ENCODE measurements around the gene COX7A2. TPM values are rescaled to one million over a fixed set of nuclear protein-coding genes. Genes with fewer than 3 reads are reported as not detected.

The COX7A2 gene
- total and polyA plus RNA-seq, 2 of the 13 experiments (the other 11 are each of a cell fraction or from before 2014, with no cell fraction given), result 407 to 556 TPM

DNA sequence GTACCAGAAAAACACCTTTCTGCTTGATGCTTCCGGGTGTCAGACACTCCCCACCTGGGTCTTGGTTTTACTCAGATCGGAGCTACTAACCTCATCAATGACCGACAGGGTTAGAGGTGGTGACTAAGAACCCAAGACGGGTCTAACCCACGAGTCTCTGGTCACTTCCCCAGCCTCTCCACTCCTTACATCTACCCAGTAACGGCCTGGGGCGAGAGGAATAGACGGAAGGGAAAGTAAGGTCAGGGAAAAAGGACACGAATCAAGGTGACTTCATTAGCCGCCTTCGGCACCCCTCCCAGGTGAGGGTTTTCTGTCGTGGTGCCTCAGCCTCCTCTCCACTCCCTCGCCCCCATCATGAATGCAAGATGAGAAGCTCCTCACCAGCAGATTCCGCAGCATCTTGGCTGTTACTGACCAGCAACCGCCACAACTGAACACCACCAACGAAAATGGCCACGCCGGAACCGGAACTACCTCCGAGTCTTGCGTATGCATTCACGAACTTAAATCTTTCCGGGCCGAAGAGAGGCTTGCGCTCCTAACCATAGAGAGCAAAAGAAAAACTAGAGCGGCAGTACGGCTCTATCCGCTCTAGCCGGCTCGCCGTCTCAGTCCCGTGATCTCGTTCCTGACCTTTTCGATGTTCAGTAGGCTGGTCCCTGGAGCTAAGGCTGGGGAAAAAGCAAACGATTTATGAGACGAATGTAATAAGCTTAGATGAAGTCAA lies at the start of gene COX7A2 (continued):
- TF ChIP-seq, protein P1, sequence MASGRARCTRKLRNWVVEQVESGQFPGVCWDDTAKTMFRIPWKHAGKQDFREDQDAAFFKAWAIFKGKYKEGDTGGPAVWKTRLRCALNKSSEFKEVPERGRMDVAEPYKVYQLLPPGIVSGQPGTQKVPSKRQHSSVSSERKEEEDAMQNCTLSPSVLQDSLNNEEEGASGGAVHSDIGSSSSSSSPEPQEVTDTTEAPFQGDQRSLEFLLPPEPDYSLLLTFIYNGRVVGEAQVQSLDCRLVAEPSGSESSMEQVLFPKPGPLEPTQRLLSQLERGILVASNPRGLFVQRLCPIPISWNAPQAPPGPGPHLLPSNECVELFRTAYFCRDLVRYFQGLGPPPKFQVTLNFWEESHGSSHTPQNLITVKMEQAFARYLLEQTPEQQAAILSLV (CRISPR knock-in tag; IDR thresholded peaks at IDR 0.05; ENCODE audit: borderline replicate concordance), result no peak
- TF ChIP-seq, protein P2, sequence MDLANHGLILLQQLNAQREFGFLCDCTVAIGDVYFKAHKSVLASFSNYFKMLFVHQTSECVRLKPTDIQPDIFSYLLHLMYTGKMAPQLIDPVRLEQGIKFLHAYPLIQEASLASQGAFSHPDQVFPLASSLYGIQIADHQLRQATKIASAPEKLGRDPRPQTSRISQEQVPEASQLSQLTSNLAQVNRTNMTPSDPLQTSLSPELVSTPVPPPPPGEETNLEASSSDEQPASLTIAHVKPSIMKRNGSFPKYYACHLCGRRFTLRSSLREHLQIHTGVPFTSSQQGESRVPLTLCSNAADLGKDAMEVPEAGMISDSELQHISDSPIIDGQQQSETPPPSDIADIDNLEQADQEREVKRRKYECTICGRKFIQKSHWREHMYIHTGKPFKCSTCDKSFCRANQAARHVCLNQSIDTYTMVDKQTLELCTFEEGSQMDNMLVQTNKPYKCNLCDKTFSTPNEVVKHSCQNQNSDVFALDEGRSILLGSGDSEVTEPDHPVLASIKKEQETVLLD (CRISPR knock-in tag; IDR thresholded peaks at IDR 0.05; ENCODE audit: low read depth), result 0 out of 2 replicates have a peak, but pooled peaks have one; percentile 52
- peak; percentile 39; the same call in 1 of the 2 replicates for TF ChIP-seq HNF4A (CRISPR knock-in tag; IDR thresholded peaks at IDR 0.05)
- 0 out of 2 replicates have a peak, but pooled peaks have one; percentile 19 for TF ChIP-seq ZNF292 (CRISPR knock-in tag; IDR thresholded peaks at IDR 0.05; ENCODE audit: borderline replicate concordance, low read depth)
- TF ChIP-seq ZNF367 (CRISPR knock-in tag; IDR thresholded peaks at IDR 0.05; ENCODE audit: borderline replicate concordance), result 0 out of 2 replicates have a peak, but pooled peaks have one; percentile 18
- no peak for TF ChIP-seq ZNF550 (CRISPR knock-in tag; IDR thresholded peaks at IDR 0.05; ENCODE audit: borderline replicate concordance)
- peak; percentile 59 for TF ChIP-seq RARA (CRISPR knock-in tag; IDR thresholded peaks at IDR 0.05)
- TF ChIP-seq, protein P3, sequence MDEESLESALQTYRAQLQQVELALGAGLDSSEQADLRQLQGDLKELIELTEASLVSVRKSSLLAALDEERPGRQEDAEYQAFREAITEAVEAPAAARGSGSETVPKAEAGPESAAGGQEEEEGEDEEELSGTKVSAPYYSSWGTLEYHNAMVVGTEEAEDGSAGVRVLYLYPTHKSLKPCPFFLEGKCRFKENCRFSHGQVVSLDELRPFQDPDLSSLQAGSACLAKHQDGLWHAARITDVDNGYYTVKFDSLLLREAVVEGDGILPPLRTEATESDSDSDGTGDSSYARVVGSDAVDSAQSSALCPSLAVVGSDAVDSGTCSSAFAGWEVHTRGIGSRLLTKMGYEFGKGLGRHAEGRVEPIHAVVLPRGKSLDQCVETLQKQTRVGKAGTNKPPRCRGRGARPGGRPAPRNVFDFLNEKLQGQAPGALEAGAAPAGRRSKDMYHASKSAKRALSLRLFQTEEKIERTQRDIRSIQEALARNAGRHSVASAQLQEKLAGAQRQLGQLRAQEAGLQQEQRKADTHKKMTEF (CRISPR knock-in tag; IDR thresholded peaks at IDR 0.05), result peak; percentile 88
- TF ChIP-seq ZNF430 (CRISPR knock-in tag; IDR thresholded peaks at IDR 0.05), result peak; percentile 87
- TF ChIP-seq HNRNPLL (IDR thresholded peaks at IDR 0.05; ENCODE audit: low read depth, low read length, poor library complexity, severe bottlenecking), result peak; percentile 22
- TF ChIP-seq, protein P4, sequence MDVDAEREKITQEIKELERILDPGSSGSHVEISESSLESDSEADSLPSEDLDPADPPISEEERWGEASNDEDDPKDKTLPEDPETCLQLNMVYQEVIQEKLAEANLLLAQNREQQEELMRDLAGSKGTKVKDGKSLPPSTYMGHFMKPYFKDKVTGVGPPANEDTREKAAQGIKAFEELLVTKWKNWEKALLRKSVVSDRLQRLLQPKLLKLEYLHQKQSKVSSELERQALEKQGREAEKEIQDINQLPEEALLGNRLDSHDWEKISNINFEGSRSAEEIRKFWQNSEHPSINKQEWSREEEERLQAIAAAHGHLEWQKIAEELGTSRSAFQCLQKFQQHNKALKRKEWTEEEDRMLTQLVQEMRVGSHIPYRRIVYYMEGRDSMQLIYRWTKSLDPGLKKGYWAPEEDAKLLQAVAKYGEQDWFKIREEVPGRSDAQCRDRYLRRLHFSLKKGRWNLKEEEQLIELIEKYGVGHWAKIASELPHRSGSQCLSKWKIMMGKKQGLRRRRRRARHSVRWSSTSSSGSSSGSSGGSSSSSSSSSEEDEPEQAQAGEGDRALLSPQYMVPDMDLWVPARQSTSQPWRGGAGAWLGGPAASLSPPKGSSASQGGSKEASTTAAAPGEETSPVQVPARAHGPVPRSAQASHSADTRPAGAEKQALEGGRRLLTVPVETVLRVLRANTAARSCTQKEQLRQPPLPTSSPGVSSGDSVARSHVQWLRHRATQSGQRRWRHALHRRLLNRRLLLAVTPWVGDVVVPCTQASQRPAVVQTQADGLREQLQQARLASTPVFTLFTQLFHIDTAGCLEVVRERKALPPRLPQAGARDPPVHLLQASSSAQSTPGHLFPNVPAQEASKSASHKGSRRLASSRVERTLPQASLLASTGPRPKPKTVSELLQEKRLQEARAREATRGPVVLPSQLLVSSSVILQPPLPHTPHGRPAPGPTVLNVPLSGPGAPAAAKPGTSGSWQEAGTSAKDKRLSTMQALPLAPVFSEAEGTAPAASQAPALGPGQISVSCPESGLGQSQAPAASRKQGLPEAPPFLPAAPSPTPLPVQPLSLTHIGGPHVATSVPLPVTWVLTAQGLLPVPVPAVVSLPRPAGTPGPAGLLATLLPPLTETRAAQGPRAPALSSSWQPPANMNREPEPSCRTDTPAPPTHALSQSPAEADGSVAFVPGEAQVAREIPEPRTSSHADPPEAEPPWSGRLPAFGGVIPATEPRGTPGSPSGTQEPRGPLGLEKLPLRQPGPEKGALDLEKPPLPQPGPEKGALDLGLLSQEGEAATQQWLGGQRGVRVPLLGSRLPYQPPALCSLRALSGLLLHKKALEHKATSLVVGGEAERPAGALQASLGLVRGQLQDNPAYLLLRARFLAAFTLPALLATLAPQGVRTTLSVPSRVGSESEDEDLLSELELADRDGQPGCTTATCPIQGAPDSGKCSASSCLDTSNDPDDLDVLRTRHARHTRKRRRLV (CRISPR knock-in tag; IDR thresholded peaks at IDR 0.05), result 0 out of 2 replicates have a peak, but pooled peaks have one; percentile 36
- peak; percentile 98 for TF ChIP-seq POLR2AphosphoS5 (IDR thresholded peaks at IDR 0.05; ENCODE audit: low read depth, low read length)
- peak; percentile 90; the same call in 1 of the 2 replicates for TF ChIP-seq YEATS4 (CRISPR knock-in tag; IDR thresholded peaks at IDR 0.05; ENCODE audit: borderline replicate concordance)

Measured in HepG2 (cell line).